Measurements from ENCODE around the gene GFOD1. TPM values are rescaled to one million over a fixed set of nuclear protein-coding genes. Genes with fewer than 3 reads are reported as not detected.

GFOD1 gene
- total RNA-seq, 1 donor from 2014 or later, result 20.2 TPM

DNA sequence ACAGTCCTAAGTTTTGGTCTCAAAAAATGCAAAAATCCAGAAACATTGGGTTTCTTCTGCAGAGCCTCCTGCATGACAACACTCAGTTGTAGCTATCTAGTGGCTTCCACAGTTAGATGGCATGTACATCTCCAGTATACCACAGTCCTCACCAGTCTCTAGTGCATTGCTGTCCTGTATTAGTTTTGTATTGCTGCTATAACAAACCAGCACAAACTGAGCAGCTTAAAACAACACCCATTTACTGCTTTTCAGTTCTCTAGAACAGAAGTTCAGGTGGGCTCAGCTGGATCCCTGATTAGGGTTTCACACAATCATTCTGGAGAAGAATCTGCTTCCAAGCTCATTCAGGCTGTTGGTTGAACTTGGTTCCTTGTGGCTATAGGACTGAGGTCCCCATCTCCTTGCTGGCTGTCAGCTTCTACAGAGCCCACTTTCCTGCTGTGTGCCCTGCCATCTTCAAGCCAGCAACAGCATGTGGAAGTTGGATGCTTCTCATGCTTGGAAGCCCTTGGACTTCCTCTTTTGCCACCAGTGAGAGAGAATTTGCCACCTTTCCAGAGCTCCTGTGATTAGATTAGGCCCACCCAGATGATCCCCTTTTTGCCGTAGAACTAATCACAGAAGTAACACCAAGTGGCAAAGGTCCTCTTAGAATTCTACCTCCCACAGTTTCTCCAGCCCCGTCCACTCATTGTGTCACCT is 110.2 kb downstream of the GFOD1 start:
- ATAC-seq, result no peak
- no peaks in the 10 kb centered on the region for H3K27me3 ChIP-seq (ENCODE audit: low read depth)
- no peaks in the 10 kb centered on the region for H3K9me3 ChIP-seq
- H3K36me3 ChIP-seq, result no peaks in the 10 kb centered on the region
- H3K4me1 ChIP-seq, result peaks cover 19% of the 10 kb centered on the region
- H3K4me3 ChIP-seq, result no peak overlapping the region
- intact Hi-C loops (cut with DNase I), result no loop called here
- H3K27ac ChIP-seq, result no peak overlapping the region
- DNase-seq, result no peak
- TF ChIP-seq, protein P1, sequence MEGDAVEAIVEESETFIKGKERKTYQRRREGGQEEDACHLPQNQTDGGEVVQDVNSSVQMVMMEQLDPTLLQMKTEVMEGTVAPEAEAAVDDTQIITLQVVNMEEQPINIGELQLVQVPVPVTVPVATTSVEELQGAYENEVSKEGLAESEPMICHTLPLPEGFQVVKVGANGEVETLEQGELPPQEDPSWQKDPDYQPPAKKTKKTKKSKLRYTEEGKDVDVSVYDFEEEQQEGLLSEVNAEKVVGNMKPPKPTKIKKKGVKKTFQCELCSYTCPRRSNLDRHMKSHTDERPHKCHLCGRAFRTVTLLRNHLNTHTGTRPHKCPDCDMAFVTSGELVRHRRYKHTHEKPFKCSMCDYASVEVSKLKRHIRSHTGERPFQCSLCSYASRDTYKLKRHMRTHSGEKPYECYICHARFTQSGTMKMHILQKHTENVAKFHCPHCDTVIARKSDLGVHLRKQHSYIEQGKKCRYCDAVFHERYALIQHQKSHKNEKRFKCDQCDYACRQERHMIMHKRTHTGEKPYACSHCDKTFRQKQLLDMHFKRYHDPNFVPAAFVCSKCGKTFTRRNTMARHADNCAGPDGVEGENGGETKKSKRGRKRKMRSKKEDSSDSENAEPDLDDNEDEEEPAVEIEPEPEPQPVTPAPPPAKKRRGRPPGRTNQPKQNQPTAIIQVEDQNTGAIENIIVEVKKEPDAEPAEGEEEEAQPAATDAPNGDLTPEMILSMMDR (IDR thresholded peaks at IDR 0.05), result no peak

DNA sequence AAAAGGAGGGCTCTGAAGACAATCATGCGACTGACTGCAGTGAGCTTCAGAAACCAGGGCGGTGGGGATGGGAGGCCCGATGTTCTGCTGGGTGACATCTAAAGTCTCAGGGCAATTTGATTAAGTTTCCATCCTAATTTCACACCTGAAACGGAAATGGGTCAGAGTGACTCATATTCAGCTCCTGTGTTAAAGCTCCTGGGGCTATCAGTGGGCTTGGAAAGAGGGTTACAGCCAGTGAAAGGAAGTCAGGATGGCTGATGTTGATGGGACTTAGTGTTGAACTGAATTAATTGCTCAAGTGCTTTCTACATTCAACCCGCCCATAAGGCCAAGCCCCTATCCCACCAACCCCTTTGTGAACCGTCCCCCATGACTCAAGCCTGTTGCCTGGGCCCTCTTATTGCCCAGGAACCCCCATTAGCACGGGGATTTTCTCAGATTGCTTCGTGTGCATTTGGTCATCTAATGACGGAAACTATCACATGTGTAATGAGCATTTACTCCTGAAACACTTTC is 112.0 kb downstream of the GFOD1 start:
- DNase-seq, result no peak
- intact Hi-C loops (cut with DNase I), result no loop called here
- Histone ChIP-seq H3K36me3 (no peaks in the 10 kb centered on the region), H3K27me3 (ENCODE audit: low read depth) (no peaks in the 10 kb centered on the region), H3K9me3 (no peaks in the 10 kb centered on the region), H3K4me1 (peaks cover 14% of the 10 kb centered on the region), H3K27ac (no peak overlapping the region), H3K4me3 (no peak overlapping the region)
- TF ChIP-seq, protein P1 (IDR thresholded peaks at IDR 0.05), result no peak
- ATAC-seq, result no peak

DNA sequence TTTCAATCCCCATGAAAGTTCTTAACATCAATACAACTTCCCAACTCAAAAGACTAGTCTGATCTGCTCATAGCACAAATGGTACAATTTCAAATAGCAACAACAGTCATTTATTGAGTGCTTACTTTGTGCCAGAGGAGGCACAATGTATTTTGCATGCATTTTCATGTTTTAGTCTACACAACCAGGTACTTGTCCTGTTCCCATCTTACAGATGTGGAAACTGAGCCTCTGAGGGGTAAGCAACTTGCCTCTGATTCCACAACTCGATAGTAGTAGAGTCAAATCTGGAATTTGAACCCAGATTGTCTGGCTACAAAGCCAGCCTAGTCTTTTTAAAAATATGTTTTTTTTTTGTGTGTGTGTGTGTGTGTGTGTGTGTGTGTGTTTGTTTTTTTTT is 113.5 kb downstream of the GFOD1 start:
- no peak for DNase-seq
- no peak overlapping the region for H3K4me3 ChIP-seq
- no peaks in the 10 kb centered on the region for H3K27me3 ChIP-seq (ENCODE audit: low read depth)
- H3K27ac ChIP-seq, result no peak overlapping the region
- H3K36me3 ChIP-seq, result no peaks in the 10 kb centered on the region
- no peaks in the 10 kb centered on the region for H3K9me3 ChIP-seq
- TF ChIP-seq, protein P1 (IDR thresholded peaks at IDR 0.05), result no peak
- no peak for ATAC-seq
- intact Hi-C loops (cut with DNase I), result no loop called here
- H3K4me1 ChIP-seq, result peaks cover 14% of the 10 kb centered on the region

DNA sequence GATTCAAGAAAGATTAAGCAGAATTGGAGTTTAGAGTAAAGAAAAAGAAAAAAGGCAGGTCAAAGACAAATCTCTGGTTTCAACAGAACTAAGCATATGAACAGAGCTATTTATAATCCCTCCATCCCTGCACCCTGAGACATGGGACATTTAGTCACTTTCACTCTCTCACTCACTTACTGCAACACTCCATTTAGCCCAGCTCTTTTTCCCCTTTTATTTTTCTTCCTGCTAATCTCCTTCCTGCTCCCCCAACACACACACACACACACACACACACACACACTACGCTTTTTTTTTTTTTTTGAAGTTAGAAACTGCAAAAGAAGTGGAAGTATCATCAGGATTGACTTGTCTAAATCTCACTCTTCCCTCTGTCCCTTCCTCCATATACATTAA is 113.9 kb downstream of the GFOD1 start:
- no peak overlapping the region for H3K27ac ChIP-seq

DNA sequence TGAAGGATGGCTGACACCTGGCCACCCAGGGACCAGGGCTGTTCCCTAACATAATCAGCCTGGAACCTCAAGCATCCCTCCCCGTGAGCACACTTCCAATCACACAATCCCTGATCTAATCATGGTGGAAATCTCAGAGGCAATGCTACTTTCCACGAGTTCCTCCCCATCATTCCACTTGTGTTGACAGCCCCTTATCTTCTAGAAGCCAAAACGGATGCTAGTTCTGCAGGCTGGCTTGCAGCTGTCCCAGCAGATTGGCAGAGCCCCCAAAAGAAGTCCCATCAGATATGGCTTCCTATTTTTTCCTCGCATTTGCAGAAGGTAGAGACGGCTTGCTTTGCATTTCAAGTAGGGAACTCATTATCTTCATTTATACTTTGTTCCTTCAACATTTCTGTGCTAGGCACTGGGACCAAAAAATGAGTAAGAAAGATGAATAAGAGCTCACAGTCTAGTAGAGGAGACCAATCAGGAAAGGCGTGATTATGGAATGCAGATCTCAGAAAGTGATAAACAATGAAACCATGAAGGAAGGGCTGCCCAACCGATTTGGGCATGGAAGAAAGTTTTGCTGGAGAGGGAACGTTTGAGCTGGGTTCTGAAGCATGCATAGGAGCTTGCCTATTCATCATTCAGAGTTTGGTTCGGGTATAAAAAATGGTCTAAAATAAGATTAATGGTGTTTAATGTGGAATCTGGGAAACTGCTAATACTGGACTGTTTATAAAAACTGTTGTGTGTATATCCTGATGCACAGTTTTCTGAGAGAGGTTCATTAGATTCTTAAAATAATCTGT is 114.5 kb downstream of the GFOD1 start:
- Histone ChIP-seq H3K36me3 (no peaks in the 10 kb centered on the region), H3K4me3 (no peak overlapping the region), H3K27ac (no peak overlapping the region), H3K9me3 (no peaks in the 10 kb centered on the region), H3K4me1 (peaks cover 20% of the 10 kb centered on the region), H3K27me3 (ENCODE audit: low read depth) (no peaks in the 10 kb centered on the region)
- DNase-seq (no peak), ATAC-seq (no peak)
- intact Hi-C loops (cut with DNase I), result no loop called here
- TF ChIP-seq, protein P1 (IDR thresholded peaks at IDR 0.05), result no peak

More for the DNA sequence above, 113.9 kb downstream of the GFOD1 start:
- DNase-seq, result no peak
- no peaks in the 10 kb centered on the region for H3K27me3 ChIP-seq (ENCODE audit: low read depth)
- TF ChIP-seq, protein P1 (IDR thresholded peaks at IDR 0.05), result no peak
- H3K4me1 ChIP-seq, result peaks cover 14% of the 10 kb centered on the region
- no peaks in the 10 kb centered on the region for H3K36me3 ChIP-seq
- intact Hi-C loops (cut with DNase I), result no loop called here
- no peak for ATAC-seq
- H3K4me3 ChIP-seq, result no peak overlapping the region
- H3K9me3 ChIP-seq, result no peaks in the 10 kb centered on the region

All from lower lobe of right lung (tissue), 2 donors.